ENCODE results near the gene DNMT3A. TPM values are rescaled to one million over a fixed set of nuclear protein-coding genes. Genes with fewer than 3 reads are reported as not detected.

DNMT3A gene
- total RNA-seq, 1 experiment from 2014 or later = 215 TPM

DNA sequence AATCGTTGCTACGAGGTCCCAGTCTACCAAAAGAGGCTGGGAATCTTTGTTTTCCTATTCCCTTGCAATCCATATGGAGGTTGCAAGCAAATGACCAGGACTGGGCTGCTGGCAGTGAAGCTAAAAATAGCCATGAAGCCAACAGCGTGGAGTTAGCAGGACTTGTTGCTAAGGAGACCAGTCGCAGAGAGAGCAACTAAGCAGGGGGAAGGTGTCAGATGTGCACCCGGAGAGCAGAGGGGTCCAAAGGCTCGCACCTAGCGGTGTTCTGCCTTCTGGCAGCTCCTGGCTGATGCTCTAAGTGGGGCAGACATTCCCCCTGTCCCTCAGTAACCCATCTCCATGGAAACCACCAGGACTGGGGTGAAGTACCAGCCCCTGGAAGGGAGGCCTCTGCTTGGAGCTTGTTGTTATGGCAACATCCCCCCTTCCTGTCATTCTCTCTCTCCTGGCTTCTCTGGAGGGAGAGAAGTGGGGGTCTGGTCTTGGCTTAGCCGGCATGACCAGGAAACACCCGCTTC, 84.6 kb downstream of the DNMT3A start:
- Histone ChIP-seq H3K9ac (ENCODE audit: extremely low read depth, insufficient read length, low read length) (no peak overlapping the region), H2AK5ac (ENCODE audit: insufficient read length, low read length) (no peak overlapping the region), H3K79me2 (ENCODE audit: insufficient read depth, low read length) (no peaks in the 10 kb centered on the region), H2AFZ (ENCODE audit: low read length) (no peak overlapping the region), H3K9me3 (ENCODE audit: control insufficient read depth, low read depth, low read length) (no peaks in the 10 kb centered on the region), H3K23me2 (ENCODE audit: insufficient read length, low read depth, low read length, poor library complexity, severe bottlenecking) (peaks cover 4% of the 10 kb centered on the region), H3K4me1 (ENCODE audit: insufficient read depth, low read length) (peaks cover 30% of the 10 kb centered on the region), H3K4ac (ENCODE audit: low read depth, low read length) (no peak overlapping the region), H3K79me1 (ENCODE audit: insufficient read depth, low read depth, low read length, poor library complexity, severe bottlenecking) (no peaks in the 10 kb centered on the region), H2BK20ac (ENCODE audit: low read depth, low read length, poor library complexity, severe bottlenecking) (no peak overlapping the region), H3K27me3 (ENCODE audit: insufficient read depth, low read length) (no peaks in the 10 kb centered on the region), H2BK120ac (ENCODE audit: low read depth, low read length, poor library complexity, severe bottlenecking) (no peak overlapping the region), H2BK15ac (ENCODE audit: low read depth, low read length) (no peak overlapping the region), H3K18ac (ENCODE audit: insufficient read length, low read depth, low read length) (no peak overlapping the region), H3K23ac (ENCODE audit: insufficient read length, low read depth, low read length) (no peak overlapping the region), H2BK12ac (ENCODE audit: insufficient read length, low read depth, low read length) (no peak overlapping the region), H4K91ac (ENCODE audit: insufficient read length, low read depth, low read length) (no peak overlapping the region), H3K14ac (ENCODE audit: insufficient read depth, low read length) (0 out of 2 replicates have a peak overlapping the region, but pooled peaks have one; percentile 25), H4K20me1 (ENCODE audit: control insufficient read depth, insufficient read depth, insufficient read length) (no peaks in the 10 kb centered on the region), H2BK5ac (ENCODE audit: insufficient read length, low read length) (no peak overlapping the region), H4K5ac (ENCODE audit: insufficient read length, low read depth, low read length) (no peak overlapping the region), H3K4me2 (ENCODE audit: insufficient read depth, insufficient read length, low read length) (no peak overlapping the region), H3T11ph (ENCODE audit: low read length) (no peak overlapping the region), H3K27ac (ENCODE audit: insufficient read length, low read depth, low read length) (no peak overlapping the region), H3K56ac (ENCODE audit: insufficient read length, low read depth, low read length) (no peak overlapping the region), H4K8ac (replicated peaks; ENCODE audit: insufficient read length, low read depth, low read length) (no peak overlapping the region)
- Mint-ChIP-seq H3K4me3 (no peak overlapping the region), H3K27ac (peak overlapping the region in 1 of 3 experiments; percentile 56; a peak in 2 of 7 replicates), H3K4me1 (peaks cover 68 to 70% of the 10 kb centered on the region in 2 experiments), H3K27me3 (ENCODE audit: low read depth) (no peaks in the 10 kb centered on the region; the same call in 1 of the 2 replicates), H3K9me3 (no peaks in the 10 kb centered on the region; a peak in 1 of 5 replicates), H3K36me3 (ENCODE audit: insufficient read depth in 1 of 3, low read depth in 3 of 3) (peaks cover 27 to 33% (median 30%) of the 10 kb centered on the region in 3 experiments)
- DNase-seq = no peak
- TF ChIP-seq, protein P1, sequence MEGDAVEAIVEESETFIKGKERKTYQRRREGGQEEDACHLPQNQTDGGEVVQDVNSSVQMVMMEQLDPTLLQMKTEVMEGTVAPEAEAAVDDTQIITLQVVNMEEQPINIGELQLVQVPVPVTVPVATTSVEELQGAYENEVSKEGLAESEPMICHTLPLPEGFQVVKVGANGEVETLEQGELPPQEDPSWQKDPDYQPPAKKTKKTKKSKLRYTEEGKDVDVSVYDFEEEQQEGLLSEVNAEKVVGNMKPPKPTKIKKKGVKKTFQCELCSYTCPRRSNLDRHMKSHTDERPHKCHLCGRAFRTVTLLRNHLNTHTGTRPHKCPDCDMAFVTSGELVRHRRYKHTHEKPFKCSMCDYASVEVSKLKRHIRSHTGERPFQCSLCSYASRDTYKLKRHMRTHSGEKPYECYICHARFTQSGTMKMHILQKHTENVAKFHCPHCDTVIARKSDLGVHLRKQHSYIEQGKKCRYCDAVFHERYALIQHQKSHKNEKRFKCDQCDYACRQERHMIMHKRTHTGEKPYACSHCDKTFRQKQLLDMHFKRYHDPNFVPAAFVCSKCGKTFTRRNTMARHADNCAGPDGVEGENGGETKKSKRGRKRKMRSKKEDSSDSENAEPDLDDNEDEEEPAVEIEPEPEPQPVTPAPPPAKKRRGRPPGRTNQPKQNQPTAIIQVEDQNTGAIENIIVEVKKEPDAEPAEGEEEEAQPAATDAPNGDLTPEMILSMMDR (conservative IDR thresholded peaks at IDR 0.05) = no peak
- no CpG with 5 or more reads among the region's 9 CpGs for WGBS (ENCODE audit: extremely low coverage, insufficient read length, low lambda C conversion rate)

Measured in H9 (cell line).